ENCODE data around the gene SALL3.

DNA sequence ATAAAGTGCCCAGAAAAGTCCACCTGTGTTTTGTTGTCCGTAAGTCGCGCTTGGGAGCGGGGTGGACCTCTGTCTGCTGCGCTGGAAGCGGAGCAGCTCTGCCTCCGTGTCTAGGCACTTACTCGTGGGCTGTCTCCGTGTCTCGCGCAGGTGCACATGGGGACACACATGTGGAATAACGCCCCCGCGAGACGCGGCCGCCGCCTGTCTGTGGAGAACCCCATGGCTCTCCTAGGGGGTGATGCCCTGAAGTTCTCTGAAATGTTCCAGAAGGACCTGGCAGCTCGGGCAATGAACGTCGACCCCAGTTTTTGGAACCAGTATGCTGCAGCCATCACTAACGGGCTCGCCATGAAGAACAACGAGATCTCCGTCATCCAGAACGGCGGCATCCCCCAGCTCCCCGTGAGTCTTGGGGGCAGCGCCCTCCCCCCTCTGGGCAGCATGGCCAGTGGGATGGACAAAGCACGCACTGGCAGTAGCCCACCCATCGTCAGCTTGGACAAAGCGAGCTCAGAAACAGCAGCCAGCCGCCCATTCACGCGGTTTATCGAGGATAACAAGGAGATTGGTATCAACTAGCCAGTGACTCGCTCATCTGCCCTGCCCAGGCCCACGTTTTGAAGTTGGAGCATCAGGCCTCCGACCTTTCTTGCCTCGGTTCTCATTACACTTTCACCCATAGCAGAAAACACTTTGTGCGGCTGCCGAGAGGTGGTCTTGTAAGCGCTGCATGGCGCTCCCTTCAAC lies 17.3 kb downstream of the SALL3 start:
- TF ChIP-seq, protein P1, sequence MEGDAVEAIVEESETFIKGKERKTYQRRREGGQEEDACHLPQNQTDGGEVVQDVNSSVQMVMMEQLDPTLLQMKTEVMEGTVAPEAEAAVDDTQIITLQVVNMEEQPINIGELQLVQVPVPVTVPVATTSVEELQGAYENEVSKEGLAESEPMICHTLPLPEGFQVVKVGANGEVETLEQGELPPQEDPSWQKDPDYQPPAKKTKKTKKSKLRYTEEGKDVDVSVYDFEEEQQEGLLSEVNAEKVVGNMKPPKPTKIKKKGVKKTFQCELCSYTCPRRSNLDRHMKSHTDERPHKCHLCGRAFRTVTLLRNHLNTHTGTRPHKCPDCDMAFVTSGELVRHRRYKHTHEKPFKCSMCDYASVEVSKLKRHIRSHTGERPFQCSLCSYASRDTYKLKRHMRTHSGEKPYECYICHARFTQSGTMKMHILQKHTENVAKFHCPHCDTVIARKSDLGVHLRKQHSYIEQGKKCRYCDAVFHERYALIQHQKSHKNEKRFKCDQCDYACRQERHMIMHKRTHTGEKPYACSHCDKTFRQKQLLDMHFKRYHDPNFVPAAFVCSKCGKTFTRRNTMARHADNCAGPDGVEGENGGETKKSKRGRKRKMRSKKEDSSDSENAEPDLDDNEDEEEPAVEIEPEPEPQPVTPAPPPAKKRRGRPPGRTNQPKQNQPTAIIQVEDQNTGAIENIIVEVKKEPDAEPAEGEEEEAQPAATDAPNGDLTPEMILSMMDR (IDR thresholded peaks at IDR 0.05): no peak
- TF ChIP-seq POLR2A (IDR thresholded peaks at IDR 0.05): no peak

Measured in lower leg skin (tissue), 3 donors.